Measurements from ENCODE around the gene AAK1.

DNA sequence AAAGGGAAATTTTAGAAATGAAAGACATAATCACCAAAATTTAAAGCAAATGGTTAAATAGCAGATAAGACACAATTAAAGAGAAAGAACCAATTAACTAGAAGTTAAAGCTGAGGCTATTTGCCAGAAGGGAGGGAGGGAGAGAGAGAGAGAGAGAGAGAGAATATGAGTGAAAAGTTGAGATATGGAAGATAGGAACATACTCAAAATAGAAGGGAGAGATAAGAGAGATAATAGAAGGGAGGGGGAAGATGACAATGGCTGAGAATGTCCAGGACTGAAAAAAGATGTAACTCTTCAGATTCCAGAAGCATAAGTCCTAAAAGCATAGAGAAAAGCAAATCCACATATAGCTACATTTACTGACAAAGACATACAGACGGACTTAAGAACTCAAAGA is 17.1 kb upstream of the AAK1 start:
- TF ChIP-seq CTCF (IDR thresholded peaks at IDR 0.05) (no peak), POLR2AphosphoS5 (IDR thresholded peaks at IDR 0.05) (no peak)

Measured in breast epithelium (tissue), 3 donors.